Activated CD8-positive, alpha-beta memory T cell treated with anti-CD3 and anti-CD28 coated beads, Interleukin-2, amount 50 U/mL, for 48 hours (primary cell): ENCODE results near the gene GRK5.

Experiments
- DNase-seq: peaks from one replicate; pipeline ENCODE4 v3.0.0-alpha.2; 2020

The GRK5 gene

DNA sequence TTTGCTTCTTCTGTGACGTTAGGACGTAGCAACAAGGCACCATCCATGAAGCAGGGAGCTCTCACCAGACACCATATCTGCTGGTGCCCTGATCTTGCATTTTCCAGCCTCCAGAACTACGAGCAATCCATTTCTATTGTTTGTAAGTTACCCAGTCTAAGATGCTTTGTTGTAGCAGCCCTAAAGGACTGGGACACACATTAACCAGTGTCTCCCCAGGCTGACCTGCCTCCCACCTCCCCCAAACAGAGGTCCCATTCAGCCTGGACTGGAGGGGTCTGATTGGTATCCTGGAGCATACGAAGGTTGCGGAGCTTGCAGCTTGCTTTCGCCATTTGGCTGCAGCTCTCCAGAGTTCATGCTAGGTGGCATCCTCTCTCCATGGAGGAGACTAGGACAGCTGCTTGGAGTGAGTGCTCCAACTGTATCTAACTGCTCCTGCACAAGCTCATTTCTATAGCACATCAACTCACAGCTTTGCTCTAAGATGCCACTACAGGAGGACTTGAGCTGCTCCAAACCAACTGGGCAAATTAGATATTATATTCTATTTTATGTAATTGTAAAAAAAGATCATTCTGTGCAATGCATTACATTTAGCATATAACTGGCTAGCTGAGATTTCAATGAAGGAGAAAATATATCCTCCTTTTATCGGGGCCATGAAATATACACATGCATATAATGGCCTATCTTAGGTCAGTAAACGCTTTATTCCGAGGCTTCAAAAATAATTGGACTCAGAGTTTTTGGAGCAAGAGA is 8.0 kb upstream of the GRK5 start:
- DNase-seq = no peak

DNA sequence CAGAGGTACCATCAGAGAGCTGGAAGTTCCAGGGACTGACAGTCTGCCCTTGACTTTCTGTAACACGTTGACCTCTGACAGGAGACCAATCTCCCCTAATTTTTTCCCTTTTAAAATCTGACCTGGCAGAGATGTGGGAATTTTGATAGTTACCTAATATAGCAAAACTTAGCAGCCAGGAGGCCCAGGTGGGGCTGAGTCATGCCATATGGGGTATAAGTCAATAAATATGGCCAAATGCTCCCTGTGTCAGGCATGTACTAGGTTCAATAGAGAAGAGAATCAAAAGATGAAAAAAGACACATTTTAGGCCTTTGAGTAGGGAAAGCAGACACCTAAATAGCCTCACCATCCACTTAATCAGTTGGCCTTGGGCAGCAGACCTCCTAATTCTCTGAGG is 6.1 kb upstream of the GRK5 start:
- DNase-seq = no peak

DNA sequence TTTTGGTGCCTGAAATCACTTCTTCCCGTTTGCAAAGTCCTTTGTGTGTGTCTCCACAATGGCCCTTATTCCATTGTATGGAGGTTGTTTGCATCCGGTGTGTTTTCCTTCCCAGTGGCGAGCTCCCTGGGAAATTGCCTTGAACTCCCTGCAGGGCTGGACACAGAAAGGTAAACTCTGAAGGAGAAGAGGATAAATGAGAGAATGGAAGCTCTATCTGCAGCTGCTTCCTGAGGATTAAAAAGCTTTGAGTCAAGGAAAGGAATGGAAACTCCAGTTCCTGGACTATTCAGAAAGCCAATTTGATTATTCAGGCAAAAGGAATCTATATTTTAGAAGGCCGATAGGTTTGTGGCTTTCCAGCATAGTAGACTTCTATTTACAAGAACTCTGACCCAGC is 4.4 kb upstream of the GRK5 start:
- no peak for DNase-seq

DNA sequence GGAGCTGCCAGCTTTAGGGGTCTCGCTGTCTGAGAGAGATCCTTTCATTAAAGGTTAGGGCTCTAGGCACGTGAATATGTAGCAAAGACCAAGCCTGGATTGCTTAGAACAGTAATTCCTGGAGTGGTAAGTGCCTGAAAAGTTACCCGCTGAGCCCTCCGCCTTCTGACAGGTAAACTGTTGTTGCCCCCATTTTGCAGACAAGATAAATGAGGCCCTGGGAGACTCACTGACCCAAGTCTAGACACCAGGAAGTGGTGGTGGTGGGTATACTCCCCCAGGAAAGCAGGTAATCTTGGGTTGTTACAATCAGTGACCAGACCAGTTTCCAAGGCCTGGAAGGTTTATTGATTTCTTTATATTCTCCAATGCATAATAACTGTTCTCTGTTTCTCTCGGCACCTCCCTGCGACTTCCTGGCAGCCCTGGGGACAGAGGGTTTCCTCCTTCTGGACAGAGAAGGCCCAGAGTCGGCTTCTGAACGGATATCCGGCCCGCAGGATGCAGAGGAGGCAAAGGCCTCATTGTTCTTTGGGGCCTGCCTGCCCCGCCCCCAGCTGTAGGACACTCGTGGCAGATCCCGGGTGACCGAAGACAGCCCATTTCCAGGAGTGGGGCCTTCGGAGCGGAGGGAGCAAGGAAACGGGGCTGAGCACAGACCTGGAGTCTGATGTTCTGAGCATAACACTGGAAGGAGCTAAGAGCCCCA is 1.3 kb upstream of the GRK5 start:
- peak; percentile 77 for DNase-seq

DNA sequence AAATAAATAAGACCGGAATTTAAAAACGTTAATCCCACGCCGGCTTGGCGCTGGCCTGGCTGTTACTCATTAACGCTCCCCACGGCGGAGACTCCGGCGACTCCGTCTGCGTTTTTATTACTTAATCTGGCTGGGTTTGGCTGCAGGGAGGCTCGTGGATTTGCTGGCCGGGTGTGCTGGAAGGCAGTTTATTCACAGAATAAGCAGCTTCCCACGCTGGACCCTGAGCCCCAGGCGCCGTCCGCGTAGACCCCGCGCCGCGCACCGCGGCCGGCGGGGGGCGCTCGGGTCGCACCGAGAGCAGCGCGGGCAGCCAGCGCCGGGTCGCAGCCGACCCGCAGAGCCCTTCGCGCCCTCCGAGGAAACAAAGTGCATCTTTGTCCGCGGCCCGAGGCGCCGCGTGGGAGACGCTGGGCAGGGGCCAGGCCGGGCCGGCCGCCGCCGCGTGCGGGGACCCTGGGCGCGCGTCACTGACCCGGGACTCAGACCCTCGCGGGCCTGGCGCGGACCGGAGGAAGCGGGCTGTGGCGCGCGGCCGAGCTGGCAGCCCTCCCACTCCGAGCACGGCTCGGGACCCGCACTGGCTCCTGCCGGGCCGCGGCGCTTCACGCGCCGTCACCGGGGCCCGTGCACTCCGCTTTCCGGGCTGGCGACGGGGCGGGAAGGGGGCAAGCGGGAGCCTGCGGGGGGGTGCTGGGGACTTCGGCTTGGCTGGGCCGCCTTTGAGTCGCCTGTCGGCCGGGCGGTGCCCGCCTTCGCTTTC is 587 bp upstream of the GRK5 start:
- DNase-seq = peak; percentile 88

DNA sequence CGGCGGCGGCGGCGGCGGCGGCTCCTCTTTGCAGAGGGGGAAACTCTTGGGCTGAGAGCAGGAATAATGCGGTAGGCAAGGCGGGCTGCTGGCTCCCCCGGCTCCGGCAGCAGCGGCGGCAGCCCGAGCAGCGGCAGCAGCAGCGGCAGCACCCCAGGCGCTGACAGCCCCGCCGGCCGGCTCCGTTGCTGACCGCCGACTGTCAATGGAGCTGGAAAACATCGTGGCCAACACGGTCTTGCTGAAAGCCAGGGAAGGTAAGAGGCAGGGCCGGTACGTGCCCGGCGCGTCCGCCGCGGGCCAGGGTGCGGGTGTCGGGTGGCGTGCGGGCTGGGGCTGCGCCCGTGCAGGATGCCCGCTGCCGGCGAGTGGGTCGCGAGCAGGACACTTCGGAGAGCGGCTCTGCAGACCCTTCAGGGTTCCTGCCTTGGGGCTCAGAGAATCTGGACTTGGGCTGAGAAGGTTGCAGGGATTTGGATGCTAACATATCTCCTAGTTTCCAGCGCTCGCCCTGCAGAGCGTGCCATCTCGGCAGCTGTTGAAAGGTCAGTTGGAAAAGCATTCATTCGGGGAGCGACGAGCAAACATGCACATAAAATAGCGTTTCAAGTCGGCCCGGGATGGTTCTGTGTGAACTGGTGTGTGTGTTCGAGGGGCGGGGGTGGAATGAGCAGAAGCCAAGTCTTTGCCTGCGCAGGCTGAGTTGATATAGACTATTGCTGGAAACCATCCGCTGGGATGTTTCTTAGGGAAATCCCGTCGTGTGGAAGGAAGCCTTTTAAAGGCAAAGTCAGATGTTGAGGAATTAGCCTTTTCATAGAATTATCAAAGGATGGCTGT is 562 bp downstream of the GRK5 start:
- DNase-seq = peak; percentile 77

DNA sequence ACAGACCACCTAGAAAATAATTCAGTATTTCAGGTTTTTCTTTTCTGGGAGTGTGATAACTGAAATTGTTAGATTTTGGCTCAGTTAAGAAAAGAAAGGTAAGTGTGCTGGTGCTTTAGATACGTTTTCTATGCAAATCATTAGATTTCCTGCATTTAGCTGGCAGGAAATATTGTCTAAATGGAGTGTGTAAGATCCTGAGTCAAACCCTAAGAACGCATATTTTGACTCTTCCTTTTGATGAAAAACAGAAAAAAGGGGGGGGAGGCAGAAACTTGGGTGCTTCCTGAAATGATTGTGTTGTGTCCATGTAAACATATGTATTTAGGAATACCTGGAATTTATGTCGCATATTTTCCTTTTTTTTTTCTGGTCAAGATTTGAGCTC is 1.2 kb downstream of the GRK5 start:
- no peak for DNase-seq

DNA sequence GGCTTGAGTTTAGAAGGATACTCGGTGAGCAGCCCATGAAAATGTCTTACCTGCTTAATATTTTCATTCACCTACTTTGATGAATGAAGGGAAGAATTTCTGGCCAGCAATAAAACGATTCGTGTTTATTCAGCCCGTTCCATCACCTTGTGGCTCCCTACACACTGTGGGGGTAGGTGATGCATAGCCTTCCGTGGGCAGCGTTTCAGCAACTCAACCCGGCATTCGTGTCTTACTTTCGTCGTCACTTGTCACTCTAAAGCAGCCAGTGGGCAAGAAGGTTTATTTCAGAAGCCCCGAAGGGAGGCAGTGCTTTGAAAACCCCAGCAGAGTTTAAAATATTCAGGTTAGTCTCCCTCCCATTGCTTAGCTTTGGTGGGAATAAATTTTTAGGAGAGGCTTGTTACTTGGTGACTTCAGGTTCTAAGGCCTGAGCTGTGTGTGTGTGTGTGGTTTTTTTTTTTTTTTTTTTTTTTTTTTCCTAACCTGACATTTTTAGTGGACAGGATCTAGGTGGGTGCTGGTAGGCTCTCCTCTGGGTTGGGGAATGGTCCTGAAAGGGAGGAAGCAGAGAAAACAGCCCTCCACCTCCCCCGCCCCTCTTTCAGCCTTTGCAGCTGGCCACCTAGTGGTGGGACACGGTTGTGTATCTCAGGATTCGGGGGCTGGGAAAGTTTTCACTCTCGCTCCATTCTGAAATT is 1.8 kb downstream of the GRK5 start:
- DNase-seq = peak; percentile 75

DNA sequence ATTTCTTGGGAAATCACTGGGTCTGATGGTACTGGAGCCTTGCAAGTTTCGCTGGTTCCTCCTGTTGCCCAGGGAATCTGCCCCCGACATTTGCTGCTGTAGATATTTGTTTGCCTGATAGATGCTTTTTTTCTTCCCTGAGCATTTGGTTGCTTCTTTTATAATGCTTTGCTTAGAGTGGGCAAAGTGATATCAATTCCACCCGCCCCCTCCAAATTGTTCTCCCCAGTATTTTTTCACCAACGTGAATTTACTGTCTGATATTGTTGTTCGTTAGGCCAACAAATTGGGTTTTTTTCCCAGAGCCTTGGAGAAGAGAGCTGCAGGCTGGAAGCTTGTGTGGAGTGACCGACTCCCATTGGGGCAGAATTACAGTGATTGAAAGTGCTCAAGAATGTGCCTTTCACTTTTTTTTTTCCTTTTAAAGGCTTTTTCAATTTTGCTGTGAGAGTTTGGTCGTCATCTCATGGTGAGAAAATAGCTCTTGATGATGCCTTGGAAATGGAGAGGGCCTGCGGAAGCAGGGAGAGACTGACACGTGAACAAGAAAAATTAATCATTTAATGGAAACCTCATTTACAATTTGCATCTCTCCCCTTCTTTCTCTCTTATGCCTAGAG is 2.5 kb downstream of the GRK5 start:
- DNase-seq = no peak

DNA sequence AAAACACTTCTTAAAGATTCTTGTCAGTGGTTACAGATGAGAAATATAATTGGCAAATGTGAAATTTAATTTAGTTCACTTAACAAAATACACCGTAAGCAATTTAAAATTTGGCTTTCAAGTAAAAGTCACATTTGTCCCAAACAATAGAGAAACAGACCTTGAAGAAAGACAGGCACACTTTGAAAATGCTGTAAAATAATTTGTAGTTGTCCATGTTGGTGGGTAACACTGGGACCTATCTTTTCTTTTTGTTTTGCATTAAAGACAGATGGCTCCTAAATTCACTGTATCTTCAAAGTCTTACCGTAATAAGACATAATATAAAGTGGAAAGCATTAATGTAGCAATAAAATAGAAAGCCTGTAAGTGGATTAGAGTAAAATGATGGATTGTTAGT is 3.3 kb downstream of the GRK5 start:
- no peak for DNase-seq

DNA sequence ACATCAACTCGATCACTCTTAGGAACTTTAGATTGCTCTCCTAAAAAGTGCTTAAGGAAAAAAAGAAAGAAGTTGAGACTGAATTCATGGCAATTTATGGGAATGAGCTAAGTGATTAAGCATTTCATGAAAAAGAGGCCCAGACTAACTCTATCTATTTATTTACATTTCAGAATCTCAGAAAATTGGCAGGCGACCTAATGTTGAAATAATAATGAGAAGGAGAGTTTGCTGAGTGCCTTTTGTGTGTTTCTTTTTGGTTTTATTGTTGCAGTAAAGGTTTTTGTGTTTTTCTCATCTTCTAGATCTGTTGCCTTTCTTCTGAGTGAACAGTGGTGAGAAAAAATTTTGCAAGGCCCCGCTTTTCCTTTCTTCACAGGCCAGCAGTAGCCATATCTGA is 3.8 kb downstream of the GRK5 start:
- no peak for DNase-seq

DNA sequence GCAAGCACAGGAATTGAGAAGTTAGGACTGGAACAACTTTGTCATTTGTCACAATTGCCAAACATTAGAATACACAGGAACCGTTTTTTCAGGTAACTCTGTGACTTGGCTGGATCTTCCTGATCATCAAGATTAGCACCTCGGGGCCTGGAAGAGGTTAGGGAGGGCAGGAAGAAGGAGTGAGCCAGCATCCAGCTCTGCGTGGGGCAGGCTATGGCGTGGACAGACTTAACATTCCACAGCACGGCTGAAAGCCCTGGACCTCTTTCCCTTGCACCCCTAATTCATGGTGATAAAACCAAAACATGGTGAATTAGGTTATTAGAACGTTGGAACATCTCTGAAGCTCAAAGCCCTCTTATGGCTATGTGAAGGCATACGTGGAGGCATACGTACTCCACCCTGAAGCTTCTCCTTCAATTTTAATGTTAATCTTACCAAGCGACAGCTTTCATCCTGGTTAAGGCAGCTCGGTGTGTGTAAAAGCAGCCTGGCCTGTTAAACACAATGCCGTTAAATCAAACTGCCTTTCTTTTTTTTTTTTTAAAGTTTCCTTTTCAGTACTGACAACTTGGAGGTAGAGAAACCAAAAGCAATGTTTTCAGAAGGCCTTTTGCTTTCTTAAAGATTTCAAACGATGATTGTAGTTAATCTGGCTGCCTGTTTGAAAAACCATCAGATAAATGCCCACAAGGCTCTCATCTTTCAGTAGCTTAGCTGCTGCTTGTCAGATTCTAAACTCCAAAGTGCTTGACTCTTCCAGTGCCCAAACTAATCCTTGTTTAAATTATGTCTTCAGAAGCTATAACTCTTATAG is 4.5 kb downstream of the GRK5 start:
- DNase-seq = no peak

DNA sequence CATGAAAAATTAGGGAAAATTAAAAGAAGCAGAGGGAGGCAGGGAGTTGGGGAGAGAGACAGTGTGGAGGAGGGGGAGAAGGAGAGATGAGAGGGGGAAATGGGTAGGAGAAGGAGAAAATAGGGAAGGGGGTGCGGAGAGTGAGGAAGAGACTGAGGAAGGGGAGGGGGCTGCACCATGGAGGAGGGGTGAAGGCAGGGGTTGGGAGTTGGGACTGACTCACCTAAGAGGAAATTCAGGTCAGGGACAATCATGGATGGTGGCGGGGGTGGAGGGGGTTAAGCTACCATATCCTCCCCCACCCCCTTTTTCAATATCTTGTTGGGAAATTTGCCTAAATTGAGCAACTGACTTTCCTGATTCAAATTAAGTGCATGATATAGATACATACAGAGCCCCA is 8.0 kb downstream of the GRK5 start:
- no peak for DNase-seq

DNA sequence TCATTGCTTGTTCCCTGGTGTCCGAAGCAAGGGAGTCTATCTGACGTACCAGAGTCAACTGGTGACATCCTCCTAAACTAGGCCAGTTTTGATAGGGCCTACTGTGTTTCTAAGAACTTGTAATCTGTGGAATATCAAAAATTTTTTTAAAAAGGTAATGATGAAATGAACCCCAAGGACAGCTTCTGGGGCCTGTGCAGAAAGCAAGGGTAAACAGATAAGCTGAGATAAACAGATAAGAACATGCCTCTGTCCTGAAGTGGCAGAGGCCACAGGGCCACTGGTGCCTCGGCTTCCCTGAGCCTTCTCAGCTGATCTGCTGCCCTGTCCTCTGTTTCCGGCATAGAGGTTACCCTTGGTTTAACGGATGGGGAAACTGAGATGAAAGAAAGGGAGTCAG is 8.8 kb downstream of the GRK5 start:
- no peak for DNase-seq

DNA sequence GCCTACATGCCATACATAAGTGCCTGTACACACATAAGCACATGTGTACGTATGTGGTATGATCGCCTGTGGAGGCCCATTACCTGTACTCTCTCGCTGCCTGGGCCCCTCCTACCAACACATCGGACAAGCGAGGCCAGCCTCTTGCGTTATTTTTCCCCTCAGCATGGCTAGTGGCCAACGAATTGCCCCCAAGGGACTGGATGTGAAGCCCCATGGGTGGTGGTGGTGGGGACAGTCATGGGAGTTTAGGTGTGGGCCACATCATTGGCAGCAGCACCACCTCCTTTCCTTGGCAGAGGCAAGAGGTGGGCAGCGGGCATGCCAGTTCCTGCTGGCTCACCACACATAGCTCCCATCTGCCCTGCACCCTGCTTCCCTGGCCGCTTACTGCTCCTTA is 10.0 kb downstream of the GRK5 start:
- DNase-seq = no peak

DNA sequence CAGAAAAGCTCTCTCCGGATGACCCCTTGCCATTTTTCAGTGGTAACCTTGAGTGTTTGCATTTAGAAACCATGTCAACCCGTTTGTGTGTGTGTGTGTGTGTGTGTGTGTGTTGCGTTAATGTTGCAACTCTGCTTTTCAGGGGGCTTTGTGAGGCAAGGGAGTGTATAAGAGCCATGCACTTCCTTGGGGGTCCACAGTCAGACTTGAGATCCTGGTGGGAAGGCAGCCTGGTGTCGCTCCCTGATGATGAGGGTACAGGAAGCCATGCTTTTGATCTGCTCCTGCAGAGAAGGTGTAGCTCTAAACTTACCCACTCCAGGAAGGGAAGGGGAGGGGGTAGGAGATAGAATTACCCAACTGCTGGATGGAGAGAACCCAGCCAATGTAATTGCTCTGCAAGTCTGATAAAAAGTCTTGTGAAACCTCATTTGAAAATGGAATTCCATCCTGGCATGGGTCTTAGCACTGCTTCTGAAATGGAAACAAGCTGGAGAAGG is 10.7 kb downstream of the GRK5 start:
- no peak for DNase-seq

DNA sequence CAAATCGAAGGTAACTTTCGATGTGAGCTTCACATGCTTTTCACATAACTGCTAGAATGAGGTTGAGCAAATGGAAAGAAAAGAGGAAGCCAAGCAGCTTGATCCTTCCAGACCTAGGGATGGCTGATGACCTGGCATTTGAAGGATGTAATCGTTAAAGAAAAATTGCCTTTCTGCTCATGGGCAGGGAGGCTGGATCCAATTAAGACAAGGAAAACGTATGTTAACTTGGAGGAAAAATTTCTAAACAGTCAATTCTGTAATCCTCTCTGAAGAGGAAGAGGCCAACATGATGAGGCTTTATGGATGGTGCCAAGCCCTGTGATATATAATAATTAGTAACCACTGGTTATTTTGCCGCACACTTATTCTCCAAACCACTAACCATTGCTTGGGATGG is 12.5 kb downstream of the GRK5 start:
- DNase-seq = no peak

DNA sequence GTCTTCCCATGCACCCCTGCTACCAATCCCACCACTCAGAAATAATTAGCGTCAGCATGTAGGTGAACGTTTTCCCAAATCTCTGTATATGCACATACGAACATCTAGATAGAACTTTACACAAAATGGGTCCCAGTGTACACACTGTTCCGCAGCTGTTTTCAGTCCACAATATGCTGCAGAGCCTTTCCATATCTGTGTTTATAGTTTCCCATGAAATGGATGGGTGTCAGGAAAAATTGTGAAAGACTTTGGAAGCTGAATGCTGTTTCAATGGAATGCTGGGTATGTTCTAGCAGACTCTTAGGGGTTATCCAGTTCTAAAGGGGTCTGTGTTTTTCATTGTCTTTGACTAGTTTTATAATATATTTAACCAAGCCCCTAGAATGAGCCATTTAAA is 13.8 kb downstream of the GRK5 start:
- no peak for DNase-seq

DNA sequence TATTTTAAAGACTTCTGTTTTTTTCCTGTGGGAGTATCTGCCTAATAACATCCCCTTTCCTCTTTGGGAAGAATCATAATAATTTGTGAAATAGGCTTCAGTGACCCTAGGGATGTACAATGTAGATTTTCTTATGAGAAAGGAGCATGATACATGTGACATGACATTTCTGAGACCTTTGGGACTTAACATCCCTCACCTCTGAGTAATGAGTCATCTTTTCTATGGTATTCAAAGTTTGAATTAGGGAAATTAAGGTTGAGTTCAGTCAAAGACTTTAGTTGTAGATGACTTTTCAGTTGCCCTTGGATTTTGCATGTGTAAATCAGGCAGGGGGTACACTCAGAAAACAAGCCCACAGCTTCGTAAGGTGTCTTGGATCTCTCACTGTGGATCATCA is 14.3 kb downstream of the GRK5 start:
- DNase-seq = no peak

DNA sequence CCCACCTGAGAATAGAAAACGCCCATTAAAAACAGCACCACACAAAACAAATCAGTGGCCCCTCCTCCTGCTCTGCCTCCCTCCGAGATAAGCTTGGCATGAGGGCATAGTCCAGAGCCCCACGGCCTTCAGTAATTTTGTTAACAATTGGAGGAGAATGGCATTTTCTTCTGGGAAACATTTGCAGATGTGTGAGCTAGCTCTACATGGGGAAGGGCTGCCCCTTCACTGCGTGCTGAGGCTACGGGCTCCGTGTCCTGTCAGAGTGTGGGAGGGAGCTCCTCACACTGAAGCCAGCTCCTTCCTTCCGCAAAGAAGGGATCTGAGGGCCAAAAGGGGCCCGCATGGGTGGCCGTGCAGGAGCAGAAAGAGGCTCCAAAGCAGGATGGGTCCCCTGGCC is 15.2 kb downstream of the GRK5 start:
- no peak for DNase-seq

DNA sequence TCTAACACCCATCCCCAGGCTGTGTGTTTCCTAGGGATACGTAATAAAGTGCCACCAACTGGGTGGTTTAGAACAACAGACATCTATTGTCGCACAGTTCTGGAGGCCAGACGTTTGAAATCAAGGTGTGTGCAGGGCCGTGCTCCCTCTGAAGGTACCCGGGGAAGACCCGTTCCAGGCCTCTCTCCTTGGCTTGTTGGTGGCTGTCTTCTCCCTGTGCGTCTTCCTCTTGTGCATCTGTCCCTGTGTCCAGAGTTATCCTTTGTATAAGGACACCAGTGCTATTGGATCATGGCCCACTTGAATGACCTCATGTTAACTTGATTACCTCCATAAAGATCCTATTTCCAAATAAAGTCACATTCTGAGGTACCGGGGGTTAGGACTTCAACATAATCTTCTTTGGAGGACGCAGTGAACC is 15.6 kb downstream of the GRK5 start:
- DNase-seq = no peak
